A549 (cell line): ENCODE results near the gene ACE.

Source experiments
- BHLHE40 ChIP-seq: IDR thresholded peaks from 2 replicates; pipeline ENCODE4 v1.6.1; 2012; ENCODE audit warnings: low read depth, low read length, inconsistent platforms
- CEBPB ChIP-seq, 2 experiments: fragments of >200 bp in 1 of 2; sonication (Bioruptor Twin) in 1 of 2; formaldehyde crosslinking in 1 of 2; IDR thresholded peaks; 2 replicates each; pipeline ENCODE4 v1.6.1; 2012 to 2016
- CHD4 ChIP-seq: fragments of 200-600 bp; sonication (generic); IDR thresholded peaks from 2 replicates; pipeline ENCODE4 v1.6.1; 2016; ENCODE audit warnings: antibody characterized with exemption, mild to moderate bottlenecking, borderline replicate concordance
- CTCF ChIP-seq: fragments of >200 bp; sonication (Bioruptor Twin); formaldehyde crosslinking; IDR thresholded peaks from 3 replicates; pipeline ENCODE4 v1.5.1; 2016
- EP300 ChIP-seq, 2 experiments: fragments of >200 bp; sonication (Bioruptor Twin); formaldehyde crosslinking; IDR thresholded peaks; 2 replicates in 1 of 2; 3 replicates in 1 of 2; pipeline ENCODE4 v1.6.1; 2016 to 2017
- HES2 ChIP-seq: fragments of >200 bp; sonication (Bioruptor Twin); formaldehyde crosslinking; IDR thresholded peaks from 2 replicates; pipeline ENCODE4 v1.6.1; 2016
- JUNB ChIP-seq: fragments of >200 bp; sonication (Bioruptor Twin); formaldehyde crosslinking; IDR thresholded peaks from 2 replicates; pipeline ENCODE4 v1.6.1; 2016
- MAX ChIP-seq: IDR thresholded peaks from 2 replicates; pipeline ENCODE4 v1.6.1; 2012
- MAZ ChIP-seq: fragments of 150-350 bp; IDR thresholded peaks from 2 replicates; pipeline ENCODE4 v1.6.1; 2014; ENCODE audit warnings: antibody characterized with exemption, low read depth, low read length, borderline replicate concordance
- POLR2A ChIP-seq: IDR thresholded peaks from 2 replicates; pipeline ENCODE4 v1.6.1; 2012; ENCODE audit warnings: mild to moderate bottlenecking, low read length
- RAD21 ChIP-seq, 2 experiments: fragments of >200 bp in 1 of 2; sonication (Bioruptor Twin) in 1 of 2; formaldehyde crosslinking in 1 of 2; IDR thresholded peaks in 1 of 2; conservative IDR thresholded peaks in 1 of 2; 2 replicates in 1 of 2; 3 replicates in 1 of 2; pipeline ENCODE4 v1.6.1; 2012 to 2018; ENCODE audit warnings: inconsistent platforms in 1 of 2
- USF2 ChIP-seq: fragments of 450-650 bp; IDR thresholded peaks from 2 replicates; pipeline ENCODE4 v1.6.1; 2014; ENCODE audit warnings: antibody characterized with exemption
- ZFP36 ChIP-seq: fragments of 450-650 bp; IDR thresholded peaks from 2 replicates; pipeline ENCODE4 v1.6.1; 2014; ENCODE audit warnings: borderline replicate concordance; ENCODE audit not compliant: partially characterized antibody

GRCh38 chr17:63516910-63517824, 40.3 kb downstream of the ACE start:
- no peak for TF ChIP-seq CTCF
- no peak for TF ChIP-seq EP300 (IDR thresholded peaks at IDR 0.05)
- TF ChIP-seq BHLHE40: no peak
- no peak for TF ChIP-seq USF2
- TF ChIP-seq POLR2A: no peak
- no peak for TF ChIP-seq JUNB
- TF ChIP-seq MAZ: no peak
- no peak for TF ChIP-seq ZFP36
- TF ChIP-seq HES2: no peak
- no peak for TF ChIP-seq CHD4
- TF ChIP-seq CEBPB (IDR thresholded peaks at IDR 0.05): no peak
- no peak for TF ChIP-seq MAX
- TF ChIP-seq RAD21 (conservative IDR thresholded peaks at IDR 0.05 in 1 of 2, IDR thresholded peaks at IDR 0.05 in 1 of 2): no peak
